ENCODE data around the gene NAA10.
A peak's percentile ranks its signal among the peaks of the same experiment; 100 is the strongest.

Gene NAA10

DNA sequence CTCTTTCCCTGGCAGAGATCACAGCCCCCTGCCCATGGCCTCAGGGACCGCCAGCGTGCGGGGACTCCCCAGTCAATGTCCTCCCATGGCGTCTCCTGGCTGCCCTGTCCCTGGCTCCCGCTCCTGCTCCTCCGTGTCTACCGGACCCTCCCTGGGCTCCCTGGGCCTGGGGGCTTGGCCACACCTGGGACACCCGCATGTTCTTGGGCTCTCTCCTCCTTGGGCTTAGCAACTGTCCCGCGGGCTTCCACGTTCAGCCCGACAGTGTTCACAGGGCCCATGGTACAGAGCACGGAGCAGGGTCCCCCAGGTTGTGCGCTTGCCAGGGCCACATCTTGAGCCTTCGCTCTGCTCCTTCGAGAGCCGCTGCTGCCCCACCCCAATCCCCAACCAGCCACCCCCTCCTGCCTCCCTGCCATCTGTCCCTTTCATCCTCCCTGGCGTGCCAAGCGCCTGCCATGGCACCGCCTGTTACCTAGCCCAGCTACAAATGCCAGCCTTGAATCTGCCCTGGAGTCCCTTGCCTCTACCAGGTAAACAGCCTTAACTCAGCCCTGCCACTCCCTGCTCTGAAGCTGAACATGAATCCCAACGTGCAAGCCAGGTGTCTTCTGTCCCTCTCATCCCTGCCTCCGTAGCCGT, 26.5 kb downstream of the NAA10 start:
- no peak for DNase-seq

DNA sequence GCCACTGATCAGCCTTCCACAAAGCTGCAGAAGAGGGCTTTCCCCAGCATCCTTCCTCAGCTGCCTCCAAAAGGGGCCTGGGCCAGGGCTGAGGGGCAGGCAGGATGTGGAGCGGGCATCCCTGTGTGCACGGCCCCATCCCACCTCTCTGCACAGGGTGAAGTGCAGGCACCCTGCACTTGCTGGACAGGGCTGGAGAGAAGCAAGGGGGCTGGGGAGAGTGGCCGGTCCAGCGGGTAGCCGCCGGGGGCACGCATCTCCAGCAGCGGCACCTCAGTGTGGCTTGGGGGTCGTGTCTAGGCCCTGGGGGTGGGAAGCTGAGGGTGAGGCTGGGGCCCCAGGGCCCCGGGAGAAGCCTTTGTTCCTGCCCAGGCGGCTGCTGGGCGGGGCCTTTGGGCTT, 27.4 kb downstream of the NAA10 start:
- no peak for DNase-seq

- DNase-seq = no peak
These were observed 28.5 kb downstream of the NAA10 start for GRCh38 chrX:153906126-153906917.

- DNase-seq = no peak
These were observed 29.2 kb downstream of the NAA10 start for GRCh38 chrX:153905481-153906095.

- no peak for DNase-seq
These were observed 30.6 kb downstream of the NAA10 start, which contains the start of gene AVPR2 for GRCh38 chrX:153903991-153904957. Gene AVPR2, plus strand, starts transcription at chrX:153904673. Its CDS starts 473 bp downstream, at chrX:153905146.

GRCh38 chrX:153903238-153903980, 31.4 kb downstream of the NAA10 start:
- DNase-seq = no peak

DNA sequence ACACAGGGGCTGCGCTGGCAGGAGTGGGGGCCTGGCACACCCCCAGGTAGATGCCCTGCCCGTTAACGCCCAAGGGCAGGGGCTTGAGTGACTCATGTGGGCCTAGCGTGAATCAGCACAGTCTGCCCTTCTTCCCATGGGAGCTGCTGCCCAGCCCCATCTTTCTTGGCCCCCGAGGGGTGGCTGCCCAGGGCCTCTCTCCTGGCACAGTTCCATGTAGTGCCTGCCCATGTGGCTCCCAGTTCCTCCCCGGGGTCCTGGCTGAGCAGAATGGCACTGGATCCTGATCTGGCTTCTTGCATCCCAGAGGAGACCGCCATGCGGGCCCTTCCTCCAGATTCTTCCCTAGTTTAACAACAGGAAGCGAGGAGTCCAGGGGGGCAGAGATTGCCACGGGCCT, 32.5 kb downstream of the NAA10 start:
- DNase-seq = no peak

DNA sequence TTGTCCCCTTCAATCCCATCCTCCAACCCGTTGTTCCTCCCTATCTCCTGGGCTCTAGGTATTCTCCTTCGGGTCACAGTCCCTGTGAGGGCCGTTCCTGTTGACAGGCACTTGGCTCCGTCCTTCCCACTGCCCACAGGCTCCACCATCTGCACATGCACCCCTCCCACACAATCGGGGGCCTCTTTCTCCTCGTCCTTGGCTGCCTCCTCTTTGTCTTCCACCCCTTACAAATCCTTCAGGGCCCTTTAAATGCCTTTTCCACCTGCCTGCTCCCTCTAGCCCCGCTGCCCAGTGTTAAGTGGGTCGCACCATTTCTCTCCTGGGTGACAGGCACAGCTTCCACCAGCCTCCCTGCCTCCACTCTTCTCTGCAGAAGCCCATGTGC, 33.1 kb downstream of the NAA10 start:
- DNase-seq = no peak

GRCh38 chrX:153900831-153901752, 33.7 kb downstream of the NAA10 start:
- peak; percentile 55 to 59 for DNase-seq

DNA sequence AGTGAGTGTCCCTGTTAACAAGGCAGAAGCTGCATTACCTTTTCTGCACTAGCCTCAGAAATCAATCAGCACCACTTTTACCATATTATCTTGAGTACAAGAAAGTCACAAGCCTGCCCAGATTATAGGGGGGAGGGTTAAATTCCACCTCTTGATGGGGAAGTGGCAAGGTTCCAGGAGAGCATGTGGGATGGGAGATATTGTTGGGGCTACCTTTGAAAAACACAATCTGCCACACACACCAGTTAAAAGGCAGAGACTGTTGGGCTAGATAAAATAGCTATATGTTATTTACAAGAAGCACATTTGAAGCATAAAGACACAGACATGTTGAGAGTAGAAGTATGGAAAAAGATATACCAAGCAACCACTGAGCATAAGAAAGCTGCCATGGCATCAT, 36.9 kb downstream of the NAA10 start:
- DNase-seq = no peak

- DNase-seq = no peak
These were observed 45.7 kb downstream of the NAA10 start for GRCh38 chrX:153889123-153889522.

GRCh38 chrX:153888344-153888743, 46.5 kb downstream of the NAA10 start:
- DNase-seq = no peak

GRCh38 chrX:153887385-153887784, 47.5 kb downstream of the NAA10 start:
- no peak for DNase-seq

GRCh38 chrX:153886915-153887314, 47.9 kb downstream of the NAA10 start:
- DNase-seq = no peak

- peak in 1 of 2 donors; percentile 41 for DNase-seq
These were observed 48.6 kb downstream of the NAA10 start, which contains the start of gene L1CAM for GRCh38 chrX:153885968-153886903. Gene L1CAM, minus strand, starts transcription at chrX:153886173. Its CDS starts 10,337 bp downstream, at chrX:153875836.

DNA sequence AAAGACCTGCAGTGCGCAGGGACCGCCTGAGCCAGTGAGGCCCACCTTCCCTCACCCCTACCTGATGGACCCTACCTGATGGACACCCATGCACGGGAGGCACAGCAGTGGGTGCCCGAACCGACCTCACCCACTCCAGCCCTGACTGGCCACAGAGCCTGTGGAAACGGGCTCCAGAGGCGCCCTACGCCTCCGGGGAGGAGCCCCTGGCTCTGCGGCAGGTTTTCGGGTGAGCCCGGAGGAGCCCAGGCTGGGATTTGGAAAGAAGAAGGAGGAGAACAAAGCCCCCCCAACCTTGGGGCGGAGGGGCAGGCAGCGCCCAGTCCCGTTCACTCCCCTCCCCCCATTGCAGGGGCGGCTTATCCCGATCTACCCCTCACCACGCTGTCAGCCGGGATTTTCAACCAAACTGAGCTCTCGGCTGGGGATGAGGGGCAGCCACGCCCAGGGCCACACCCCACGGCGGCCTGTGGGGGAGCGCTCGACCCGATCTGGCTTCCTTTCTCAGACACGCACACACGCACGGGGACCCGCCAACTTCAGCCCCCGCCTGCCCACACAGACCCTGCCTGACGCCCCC, 49.5 kb downstream of the NAA10 start:
- peak in 1 of 2 donors; percentile 16 for DNase-seq

GRCh38 chrX:153884590-153884989, 50.2 kb downstream of the NAA10 start:
- DNase-seq = no peak

DNA sequence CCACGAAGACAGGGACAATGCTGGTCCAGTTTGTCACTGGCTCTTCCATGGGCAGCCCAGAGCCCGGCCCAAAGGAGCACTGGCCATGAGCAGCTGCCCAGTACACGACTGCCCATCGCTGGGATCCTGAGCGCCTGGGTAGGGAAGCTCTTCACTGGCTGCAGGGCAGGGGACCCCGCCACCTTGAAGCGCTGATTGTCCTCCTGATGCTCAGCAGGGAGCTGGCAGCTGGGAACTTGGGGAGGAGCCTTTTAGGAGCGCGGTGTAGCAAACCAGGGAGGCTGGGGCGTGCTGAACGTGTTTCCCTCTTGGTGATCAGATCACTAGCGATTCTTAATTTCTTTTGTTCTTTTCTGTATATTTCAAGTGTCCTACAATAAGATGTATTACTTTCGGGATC, 50.7 kb downstream of the NAA10 start:
- DNase-seq = no peak

- DNase-seq = no peak
These were observed 51.5 kb downstream of the NAA10 start for GRCh38 chrX:153883163-153883843.
